HFF-Myc (cell line): ENCODE results near the gene STMND1.

Experiments
- DNase-seq: peaks from one replicate; pipeline ENCODE4 v3.0.0-alpha.2; 2011; ENCODE audit warnings: low read depth; ENCODE audit errors: extremely low read depth
- H3K4me3 ChIP-seq: replicated peaks from 2 replicates; pipeline ENCODE4 v1.5.1; 2011; ENCODE audit warnings: low read depth, mild to moderate bottlenecking, control low read depth, low read length
- TF ChIP-seq, protein P1 (sequence below): IDR thresholded peaks from 2 replicates; pipeline ENCODE4 v1.5.1; 2012; ENCODE audit warnings: mild to moderate bottlenecking, low read depth, low read length, control low read depth; ENCODE audit errors: missing control alignments

The STMND1 gene

DNA sequence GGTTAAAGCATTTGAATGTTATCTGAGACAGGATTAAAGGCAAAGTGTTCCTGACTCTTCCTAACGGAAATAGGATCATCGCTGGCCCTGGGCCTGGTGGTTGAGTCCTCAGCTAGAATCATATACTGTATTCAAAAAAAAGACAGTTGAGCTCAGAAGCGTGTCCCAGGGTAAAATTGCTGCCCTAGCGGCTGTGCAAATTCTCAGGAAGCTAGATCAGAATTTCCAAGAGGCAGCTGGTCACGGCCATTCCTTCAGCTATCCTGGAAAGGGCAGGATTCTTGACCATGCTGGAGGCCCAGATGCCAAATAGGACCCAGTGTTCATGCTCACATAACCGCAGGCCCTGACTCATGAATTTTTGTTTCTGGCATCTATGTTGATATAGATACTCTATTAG lies 67.4 kb downstream of the STMND1 start:
- no peak for DNase-seq
- TF ChIP-seq, protein P1, sequence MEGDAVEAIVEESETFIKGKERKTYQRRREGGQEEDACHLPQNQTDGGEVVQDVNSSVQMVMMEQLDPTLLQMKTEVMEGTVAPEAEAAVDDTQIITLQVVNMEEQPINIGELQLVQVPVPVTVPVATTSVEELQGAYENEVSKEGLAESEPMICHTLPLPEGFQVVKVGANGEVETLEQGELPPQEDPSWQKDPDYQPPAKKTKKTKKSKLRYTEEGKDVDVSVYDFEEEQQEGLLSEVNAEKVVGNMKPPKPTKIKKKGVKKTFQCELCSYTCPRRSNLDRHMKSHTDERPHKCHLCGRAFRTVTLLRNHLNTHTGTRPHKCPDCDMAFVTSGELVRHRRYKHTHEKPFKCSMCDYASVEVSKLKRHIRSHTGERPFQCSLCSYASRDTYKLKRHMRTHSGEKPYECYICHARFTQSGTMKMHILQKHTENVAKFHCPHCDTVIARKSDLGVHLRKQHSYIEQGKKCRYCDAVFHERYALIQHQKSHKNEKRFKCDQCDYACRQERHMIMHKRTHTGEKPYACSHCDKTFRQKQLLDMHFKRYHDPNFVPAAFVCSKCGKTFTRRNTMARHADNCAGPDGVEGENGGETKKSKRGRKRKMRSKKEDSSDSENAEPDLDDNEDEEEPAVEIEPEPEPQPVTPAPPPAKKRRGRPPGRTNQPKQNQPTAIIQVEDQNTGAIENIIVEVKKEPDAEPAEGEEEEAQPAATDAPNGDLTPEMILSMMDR = no peak
- no peak overlapping the region for H3K4me3 ChIP-seq

- DNase-seq = no peak
- no peak overlapping the region for H3K4me3 ChIP-seq
- TF ChIP-seq, protein P1 = no peak
Measured at GRCh38 chr6:17169711-17170110, 67.9 kb downstream of the STMND1 start.

- H3K4me3 ChIP-seq = no peak overlapping the region
- TF ChIP-seq, protein P1 = no peak
- DNase-seq = no peak
Measured at GRCh38 chr6:17172836-17173470, 71.1 kb downstream of the STMND1 start.

GRCh38 chr6:17178326-17178725 lies 76.5 kb downstream of the STMND1 start:
- TF ChIP-seq, protein P1 = no peak
- no peak for DNase-seq
- H3K4me3 ChIP-seq = no peak overlapping the region

- peak; percentile 55 for DNase-seq
- no peak overlapping the region for H3K4me3 ChIP-seq
- TF ChIP-seq, protein P1 = no peak
Measured at GRCh38 chr6:17178754-17179529, 77.1 kb downstream of the STMND1 start.

DNA sequence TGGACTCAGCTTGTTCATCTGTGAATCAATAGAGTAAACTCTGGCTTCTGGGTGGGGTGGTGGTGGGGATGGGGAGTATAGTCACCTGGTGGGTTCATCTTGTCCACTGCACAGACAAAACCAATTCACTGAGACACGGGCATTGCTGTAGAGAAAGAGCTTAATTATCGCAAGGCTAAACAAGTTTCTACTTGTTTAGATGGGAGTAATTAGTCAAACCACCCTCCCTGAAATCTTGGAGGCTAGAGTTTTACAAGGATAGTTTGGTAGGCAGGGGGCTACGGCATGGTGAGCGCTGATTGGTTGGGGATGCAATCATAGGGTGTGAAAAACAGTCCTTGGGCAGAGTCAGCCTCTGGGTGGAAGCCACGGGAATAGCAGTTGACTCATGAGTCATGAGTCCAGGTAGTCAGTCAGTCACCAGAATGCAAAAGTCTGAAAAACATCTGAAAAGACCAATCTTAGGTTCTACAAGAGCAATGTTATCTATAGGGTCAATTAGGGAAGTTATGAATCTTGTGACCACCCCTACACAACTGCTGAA lies 77.8 kb downstream of the STMND1 start:
- DNase-seq = no peak
- no peak overlapping the region for H3K4me3 ChIP-seq
- TF ChIP-seq, protein P1 = no peak
